Activated naive CD4-positive, alpha-beta T cell treated with anti-CD3 and anti-CD28 coated beads, Interleukin-2, amount 10 ng/mL, durations not matched to agents 5 hours and 36 hours (primary cell): ENCODE results near the gene ZNF503. TPM values are rescaled to one million over a fixed set of nuclear protein-coding genes. Genes with fewer than 3 reads are reported as not detected.

Experiments
- total RNA-seq, 2 experiments: library from RNA; stranded (reverse); gene quantifications; one replicate each; pipeline ENCODE4 v1.2.3, GENCODE V29; 2021

ZNF503 gene
- not detected for total RNA-seq

DNA sequence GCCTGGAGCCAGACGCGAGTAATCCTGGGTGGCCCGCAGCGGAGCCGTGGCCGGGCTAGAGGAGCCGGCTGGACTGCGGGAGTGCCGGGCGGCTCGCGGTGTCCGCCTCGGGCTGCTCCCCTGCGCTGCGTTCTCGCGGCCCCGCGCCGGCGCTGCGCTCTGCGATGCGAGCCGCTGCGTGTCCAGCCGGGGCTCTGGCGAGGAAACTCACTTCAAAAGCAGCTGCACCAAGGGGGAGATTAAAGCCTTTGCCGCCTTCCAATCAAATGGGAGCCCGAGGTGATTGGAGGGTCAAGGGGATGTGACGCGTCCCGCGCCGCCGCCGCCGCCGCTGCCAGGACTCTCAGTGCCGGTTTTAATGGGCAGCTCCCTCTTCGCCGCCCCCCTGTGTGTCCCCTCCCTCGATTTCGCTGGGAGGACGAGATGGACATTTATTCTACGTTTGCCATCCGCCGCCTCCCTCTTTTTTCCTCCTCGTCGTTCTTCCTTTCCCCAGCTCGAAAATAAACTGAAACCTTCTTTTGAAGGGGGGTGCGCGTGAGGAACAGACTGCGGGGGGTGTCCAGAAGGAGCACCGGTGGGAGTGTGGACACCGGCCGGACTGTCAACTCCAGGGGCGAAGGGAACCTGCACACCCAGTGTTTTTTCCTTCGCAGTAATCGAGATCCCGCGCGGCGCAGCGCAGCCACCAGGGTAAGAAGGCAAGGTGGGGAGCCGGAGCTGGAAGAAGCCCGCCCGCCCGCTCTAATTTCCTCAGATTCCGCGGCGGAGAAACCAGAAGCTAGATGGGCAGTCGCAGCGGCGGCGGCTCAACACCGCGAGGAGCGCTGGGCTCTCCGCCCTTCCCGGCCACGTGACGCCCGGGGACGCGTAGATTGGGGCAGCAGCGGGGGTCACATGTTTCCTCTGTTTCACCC lies at the start of gene ZNF503:
TSS of gene ZNF503 (minus strand) at position 196 of the 917 bp plus-strand sequence. CDS start 345 bp downstream, outside the sequence.

DNA sequence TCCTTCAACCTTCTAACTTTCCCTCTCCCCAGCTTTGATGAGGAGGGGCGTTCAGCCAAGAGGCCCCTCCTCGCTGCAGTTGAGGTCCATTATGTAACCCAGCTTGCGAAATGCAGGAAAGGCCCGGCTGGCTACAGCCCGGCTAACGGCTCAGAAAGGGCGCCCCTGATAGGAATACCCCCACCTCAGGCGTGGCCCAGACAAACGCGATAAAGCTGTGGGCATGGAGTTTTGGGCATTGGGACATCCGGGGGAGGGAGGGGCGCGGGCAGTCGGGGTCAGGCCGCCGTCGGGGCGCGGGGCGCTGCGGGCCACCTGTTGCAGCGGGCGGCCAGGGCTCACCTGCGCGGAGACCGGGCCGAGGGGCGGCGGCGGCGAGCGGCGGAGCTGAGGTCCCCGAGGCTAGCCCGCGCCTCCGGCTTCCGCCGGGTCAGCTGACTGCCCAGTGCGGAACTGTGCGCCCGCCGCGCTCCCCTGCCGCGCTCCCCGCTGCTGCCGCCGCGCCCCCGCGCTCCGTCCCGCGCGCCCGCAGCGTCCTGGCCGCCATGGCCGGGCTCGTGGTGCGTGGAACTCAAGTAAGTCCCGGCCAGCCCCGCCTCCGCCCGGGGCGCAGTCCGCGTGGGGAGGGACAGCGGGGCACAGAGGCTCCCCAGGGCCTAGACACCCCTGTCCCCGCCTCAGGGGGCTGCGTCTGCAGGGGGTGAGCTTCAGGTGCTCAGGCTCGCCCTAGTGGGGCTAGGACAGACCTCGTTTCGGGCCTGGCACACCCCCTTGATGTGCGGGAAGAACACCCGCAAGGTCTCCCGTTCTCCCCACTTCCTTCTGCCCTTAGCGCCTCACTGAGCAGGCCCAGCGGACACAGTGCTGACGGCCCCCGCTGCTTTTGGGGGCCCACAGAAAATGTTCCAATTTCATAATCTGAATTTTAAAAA lies 29.9 kb upstream of the ZNF503 start, which contains the start of gene LRMDA:
TSS of gene LRMDA (plus strand) at position 445 of the 932 bp plus-strand sequence.

Other genes with a start within 250 kb of the ZNF503 start
- 100 to 1,000 TPM; 125 TPM for gene VDAC2, start 191.0 kb downstream of the ZNF503 start, total RNA-seq
- gene COMTD1, start 165.8 kb downstream of the ZNF503 start, total RNA-seq, result 10 to 100 TPM; 38.6 to 41.6 TPM
- gene LRMDA, start 29.9 kb upstream of the ZNF503 start, total RNA-seq, result not detected